GM18520 (cell line): ENCODE measurements around the gene AK8.

ENCODE experiments used
- ATAC-seq: cut with Tn5 transposase; IDR thresholded peaks from one replicate; pipeline ENCODE4 v1.9.1; 2021; ENCODE audit not compliant: unreplicated experiment

Gene AK8

GRCh38 chr9:132745756-132746709 is 132.1 kb downstream of the AK8 start:
- no peak for ATAC-seq

GRCh38 chr9:132744881-132745755 is 133.0 kb downstream of the AK8 start:
- ATAC-seq: no peak

GRCh38 chr9:132743931-132744479 is 134.1 kb downstream of the AK8 start:
- ATAC-seq: no peak

- ATAC-seq: no peak
Observed at GRCh38 chr9:132742821-132743311, 135.2 kb downstream of the AK8 start.

- ATAC-seq: no peak
Observed at GRCh38 chr9:132740526-132741309, 137.4 kb downstream of the AK8 start.

GRCh38 chr9:132739710-132740310 is 138.3 kb downstream of the AK8 start:
- ATAC-seq: no peak

- ATAC-seq: no peak
Observed at GRCh38 chr9:132733260-132733815, 144.7 kb downstream of the AK8 start.

GRCh38 chr9:132732326-132733259 is 145.5 kb downstream of the AK8 start:
- no peak for ATAC-seq

GRCh38 chr9:132731230-132731629 is 146.9 kb downstream of the AK8 start:
- ATAC-seq: no peak

GRCh38 chr9:132730054-132731033 is 147.7 kb downstream of the AK8 start:
- ATAC-seq: no peak

- no peak for ATAC-seq
Observed at GRCh38 chr9:132729235-132729890, 148.7 kb downstream of the AK8 start.

- ATAC-seq: no peak
Observed at GRCh38 chr9:132728497-132728896, 149.6 kb downstream of the AK8 start.

- ATAC-seq: no peak
Observed at GRCh38 chr9:132728071-132728470, 150.0 kb downstream of the AK8 start.

GRCh38 chr9:132726576-132727130 is 151.4 kb downstream of the AK8 start:
- ATAC-seq: no peak

- ATAC-seq: no peak
Observed at GRCh38 chr9:132725306-132725705, 152.8 kb downstream of the AK8 start.

GRCh38 chr9:132723809-132724208 is 154.3 kb downstream of the AK8 start:
- ATAC-seq: no peak
